Measurements from ENCODE around the gene PTGER1.
A peak's percentile ranks its signal among the peaks of the same experiment; 100 is the strongest.

PTGER1 gene

DNA sequence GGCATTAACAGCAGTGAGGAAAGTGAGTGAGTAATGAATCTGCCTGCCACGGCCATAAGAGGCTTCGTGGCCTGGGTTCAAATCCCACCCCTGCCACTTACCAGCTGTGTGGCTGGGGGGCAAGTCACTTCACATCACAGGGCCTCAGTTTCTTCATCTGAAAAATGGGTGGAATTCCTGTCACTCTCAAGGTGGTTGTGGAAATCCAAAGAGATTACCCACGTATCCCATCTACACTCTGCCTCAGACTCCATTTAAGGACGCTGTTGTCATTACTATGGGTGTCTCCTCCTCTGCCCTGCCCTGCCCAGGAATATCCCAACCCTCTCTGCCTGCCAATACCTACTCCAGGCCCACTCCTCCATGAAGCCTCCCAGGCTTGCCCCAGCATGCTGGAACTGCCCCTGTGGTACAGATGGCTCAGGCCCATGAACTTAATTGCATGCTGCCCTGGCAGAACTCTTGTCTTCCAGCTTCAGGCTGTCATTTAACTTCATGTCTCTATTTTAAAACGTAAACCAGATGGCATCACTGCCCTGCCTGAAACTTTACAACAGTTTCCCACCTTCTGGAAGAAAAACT is 17.7 kb upstream of the PTGER1 start:
- no peak overlapping the region for H3K4me3 ChIP-seq (replicated peaks in 1 of 2; ENCODE audit: low read depth in 2 of 2, low read length in 2 of 2)
- TF ChIP-seq, protein P1, sequence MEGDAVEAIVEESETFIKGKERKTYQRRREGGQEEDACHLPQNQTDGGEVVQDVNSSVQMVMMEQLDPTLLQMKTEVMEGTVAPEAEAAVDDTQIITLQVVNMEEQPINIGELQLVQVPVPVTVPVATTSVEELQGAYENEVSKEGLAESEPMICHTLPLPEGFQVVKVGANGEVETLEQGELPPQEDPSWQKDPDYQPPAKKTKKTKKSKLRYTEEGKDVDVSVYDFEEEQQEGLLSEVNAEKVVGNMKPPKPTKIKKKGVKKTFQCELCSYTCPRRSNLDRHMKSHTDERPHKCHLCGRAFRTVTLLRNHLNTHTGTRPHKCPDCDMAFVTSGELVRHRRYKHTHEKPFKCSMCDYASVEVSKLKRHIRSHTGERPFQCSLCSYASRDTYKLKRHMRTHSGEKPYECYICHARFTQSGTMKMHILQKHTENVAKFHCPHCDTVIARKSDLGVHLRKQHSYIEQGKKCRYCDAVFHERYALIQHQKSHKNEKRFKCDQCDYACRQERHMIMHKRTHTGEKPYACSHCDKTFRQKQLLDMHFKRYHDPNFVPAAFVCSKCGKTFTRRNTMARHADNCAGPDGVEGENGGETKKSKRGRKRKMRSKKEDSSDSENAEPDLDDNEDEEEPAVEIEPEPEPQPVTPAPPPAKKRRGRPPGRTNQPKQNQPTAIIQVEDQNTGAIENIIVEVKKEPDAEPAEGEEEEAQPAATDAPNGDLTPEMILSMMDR (IDR thresholded peaks at IDR 0.05; ENCODE audit: low read depth, low read length), result no peak
- DNase-seq (ENCODE audit: low read depth in 2 of 2), result no peak

DNA sequence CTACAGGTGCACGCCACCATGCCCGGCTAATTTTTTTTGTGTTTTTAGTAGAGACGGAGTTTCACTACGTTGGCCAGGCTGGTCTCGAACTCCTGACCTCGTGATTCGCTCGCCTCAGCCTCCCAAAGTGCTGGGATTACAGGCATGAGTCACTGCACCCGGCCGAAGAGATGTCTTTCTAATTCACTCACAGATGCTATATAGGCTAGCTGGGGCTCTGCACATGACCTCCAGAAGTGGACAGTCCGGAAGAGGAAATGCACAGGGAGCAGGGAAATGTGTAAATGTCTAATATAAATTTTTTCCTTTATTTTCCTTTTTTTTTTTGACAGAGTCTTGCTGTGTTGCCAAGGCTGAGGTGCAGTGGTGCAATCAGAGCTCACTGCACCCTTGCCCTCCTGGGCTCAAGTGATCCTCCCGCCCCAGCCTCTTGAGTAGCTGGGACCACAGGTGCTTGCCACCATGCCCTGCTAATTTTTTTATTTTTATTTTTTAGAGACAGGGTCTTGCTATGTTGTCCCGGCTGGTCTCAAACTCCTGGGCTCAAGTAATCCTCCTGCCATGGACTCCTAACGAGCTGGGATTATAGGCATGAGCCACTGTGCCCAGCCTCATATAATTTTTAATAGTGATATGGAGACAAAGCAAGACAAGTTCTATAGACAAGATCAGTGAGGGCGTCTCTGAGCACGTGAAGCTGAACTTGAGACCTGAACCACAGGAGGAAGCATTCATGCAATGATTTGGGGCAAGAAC is 12.4 kb upstream of the PTGER1 start:
- DNase-seq (ENCODE audit: low read depth in 2 of 2), result no peak
- no peak overlapping the region for H3K4me3 ChIP-seq (replicated peaks in 1 of 2; ENCODE audit: low read depth in 2 of 2, low read length in 2 of 2)
- TF ChIP-seq, protein P1 (IDR thresholded peaks at IDR 0.05; ENCODE audit: low read depth, low read length), result no peak

- TF ChIP-seq, protein P1 (IDR thresholded peaks at IDR 0.05; ENCODE audit: low read depth, low read length), result no peak
- DNase-seq (ENCODE audit: low read depth in 2 of 2), result no peak
These were observed 7.2 kb upstream of the PTGER1 start for GRCh38 chr19:14482172-14482941.

DNA sequence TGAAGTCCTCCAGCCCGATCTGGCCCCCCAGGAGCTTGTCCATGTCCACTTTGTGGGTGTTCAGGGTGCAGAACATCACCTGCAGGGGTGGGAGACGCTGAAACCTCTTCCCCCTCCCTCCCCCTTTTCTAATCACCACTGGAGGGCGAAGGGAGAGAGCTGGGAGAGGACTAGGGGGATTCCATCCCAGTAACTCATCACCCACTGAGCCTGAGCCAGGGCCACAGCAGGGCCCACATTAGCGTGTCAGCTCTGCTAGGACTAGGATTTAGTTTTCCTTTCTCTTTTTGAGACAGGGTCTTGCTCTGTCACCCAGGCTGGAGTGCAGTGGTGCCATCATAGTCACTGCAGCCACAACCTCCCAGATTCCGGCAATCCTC is 5.5 kb upstream of the PTGER1 start:
- H3K4me3 ChIP-seq (replicated peaks in 1 of 2; ENCODE audit: low read depth in 2 of 2, low read length in 2 of 2), result no peak overlapping the region
- no peak for DNase-seq (ENCODE audit: low read depth in 2 of 2)
- TF ChIP-seq, protein P1 (IDR thresholded peaks at IDR 0.05; ENCODE audit: low read depth, low read length), result no peak

More at GRCh38 chr19:14482172-14482941, 7.2 kb upstream of the PTGER1 start:
- no peak overlapping the region for H3K4me3 ChIP-seq (replicated peaks in 1 of 2; ENCODE audit: low read depth in 2 of 2, low read length in 2 of 2)

DNA sequence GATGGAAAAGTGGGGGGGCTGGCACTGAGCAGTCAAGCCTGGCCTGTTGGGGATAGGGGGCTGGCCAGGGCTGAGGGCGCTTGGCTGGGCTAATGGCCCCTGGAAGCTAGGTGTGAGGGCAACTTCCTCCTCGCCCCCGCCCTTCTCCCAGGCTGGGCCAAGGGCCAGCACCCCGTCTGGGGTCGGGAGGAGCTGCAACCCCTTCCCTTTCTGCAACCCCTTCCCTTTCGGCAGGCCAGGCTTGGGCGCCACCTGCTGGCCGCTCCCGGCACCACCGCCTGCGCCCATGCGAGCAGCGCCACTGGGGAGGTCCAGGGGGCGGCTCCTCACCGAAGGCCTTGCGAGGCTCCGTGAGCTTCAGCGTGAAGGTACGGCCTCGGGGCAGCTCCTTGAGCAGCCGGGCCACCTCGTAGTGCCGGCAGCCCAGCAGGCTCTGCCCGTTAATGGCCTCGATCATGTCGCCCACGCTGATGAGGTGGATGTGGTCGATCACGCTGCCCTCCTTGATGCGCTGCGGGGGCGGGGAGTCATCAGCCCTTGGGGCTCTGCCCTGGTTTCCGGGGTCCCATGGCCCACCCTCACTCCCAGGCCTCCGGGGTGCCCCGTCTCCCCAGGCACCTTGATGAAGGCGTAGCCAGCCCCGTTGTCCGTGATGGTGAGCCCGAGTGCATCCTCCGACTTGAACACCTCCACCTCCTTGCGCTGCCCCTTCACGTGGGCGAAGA is 5.0 kb upstream of the PTGER1 start:
- no peak overlapping the region for H3K4me3 ChIP-seq (replicated peaks in 1 of 2; ENCODE audit: low read depth in 2 of 2, low read length in 2 of 2)
- DNase-seq (ENCODE audit: low read depth in 2 of 2), result peak in 1 of 2 donors; percentile 41

More for the DNA sequence above, 5.0 kb upstream of the PTGER1 start:
- TF ChIP-seq, protein P1 (IDR thresholded peaks at IDR 0.05; ENCODE audit: low read depth, low read length), result peak; percentile 67

All from cardiac fibroblast (primary cell).